Prostate gland (tissue), 2 donors: ENCODE measurements around the gene NEDD8. TPM values are rescaled to one million over a fixed set of nuclear protein-coding genes. Genes with fewer than 3 reads are reported as not detected.

ENCODE experiments used
- DNase-seq: peaks from one replicate; pipeline ENCODE4 v3.0.0-alpha.2; 2019; ENCODE audit warnings: low spot score
- H3K27ac ChIP-seq, 2 donors: fragments of 200-600 bp; sonication (generic); 2 replicates each; pipeline ENCODE4 v1.5.1; 2017 to 2019
- H3K27me3 ChIP-seq: fragments of 200-600 bp; sonication (generic); replicated peaks from 2 replicates; pipeline ENCODE4 v1.5.1; 2019; ENCODE audit not compliant: insufficient read depth
- H3K36me3 ChIP-seq, 2 donors: fragments of 200-600 bp; sonication (generic); 1 replicate in 1 of 2; 2 replicates in 1 of 2; pipeline versions ENCODE4 v1.5.1 to v1.8.1; 2017 to 2019
- H3K4me1 ChIP-seq: fragments of 200-600 bp; sonication (generic); replicated peaks from 2 replicates; pipeline ENCODE4 v1.5.1; 2019
- H3K4me3 ChIP-seq, 2 donors: fragments of 200-600 bp; sonication (generic); 2 replicates each; pipeline ENCODE4 v1.5.1; 2017 to 2019
- H3K9me3 ChIP-seq: fragments of 200-600 bp; sonication (generic); 2 replicates; pipeline ENCODE4 v1.5.1; 2017
- CTCF ChIP-seq, 4 experiments: fragments of 200-600 bp in 2 of 4; fragments of 450-650 bp in 2 of 4; sonication (generic) in 2 of 4; IDR thresholded peaks; 1 replicate in 3 of 4; 2 replicates in 1 of 4; pipeline ENCODE4 v1.5.1; 2016 to 2019; ENCODE audit warnings: antibody characterized with exemption in 4 of 4, mild to moderate bottlenecking in 2 of 4, moderate library complexity in 2 of 4
- POLR2A ChIP-seq: fragments of 450-650 bp; IDR thresholded peaks from one replicate; pipeline ENCODE4 v1.6.1; 2016; ENCODE audit warnings: antibody characterized with exemption, mild to moderate bottlenecking
- POLR2AphosphoS5 ChIP-seq: sonication (generic); formaldehyde crosslinking; IDR thresholded peaks from one replicate; pipeline ENCODE4 v1.6.1; 2017; ENCODE audit warnings: antibody characterized with exemption
- WGBS: methylation state at CpG from one replicate; pipeline ENCODE4 v1.1.5; 2018; 5-methylcytosine and 5-hydroxymethylcytosine counted together
- intact Hi-C: fragments of 100-400 bp; cut with DNase I; formaldehyde crosslinking; loops from one replicate; pipeline ENCODE4 v1.14.2; 2022
- total RNA-seq, 2 donors: library from RNA; depleted of rRNA; stranded (reverse); fragments of >200 nt; gene quantifications; one replicate each; pipeline ENCODE4 v1.1.0, GENCODE V29; 2016

The NEDD8 gene
- total RNA-seq, 2 donors from 2014 or later = 114 to 185 TPM

GRCh38 chr14:24234095-24235005 lies 2.2 kb upstream of the NEDD8 start:
- peaks cover 3 to 6% of the 10 kb centered on the region in 2 donors for H3K36me3 ChIP-seq
- TF ChIP-seq CTCF (IDR thresholded peaks at IDR 0.05) (no peak), POLR2A (no peak), POLR2AphosphoS5 (no peak)
- intact Hi-C loops = no loop called here
- 86% methylated on average over 3 of the region's 3 CpGs for WGBS
- peaks cover 7% of the 10 kb centered on the region for H3K4me1 ChIP-seq
- no peaks in the 10 kb centered on the region for H3K9me3 ChIP-seq
- DNase-seq = no peak
- H3K4me3 ChIP-seq = no peak overlapping the region
- no peak overlapping the region for H3K27ac ChIP-seq
- H3K27me3 ChIP-seq = no peaks in the 10 kb centered on the region

- Histone ChIP-seq H3K4me1 (peaks cover 7% of the 10 kb centered on the region), H3K9me3 (no peaks in the 10 kb centered on the region), H3K4me3 (peak overlapping the region; percentile 71 to 72), H3K27me3 (no peaks in the 10 kb centered on the region), H3K27ac (peak overlapping the region; percentile 83 to 88), H3K36me3 (peaks cover 3 to 6% of the 10 kb centered on the region in 2 donors)
- 58% methylated on average over 2 of the region's 2 CpGs for WGBS
- TF ChIP-seq POLR2A (no peak), CTCF (IDR thresholded peaks at IDR 0.05) (no peak), POLR2AphosphoS5 (no peak)
- DNase-seq = no peak
- intact Hi-C loops = no loop called here
These were observed 1.3 kb upstream of the NEDD8 start for GRCh38 chr14:24233538-24233866.

GRCh38 chr14:24232645-24233537 lies 724 bp upstream of the NEDD8 start, which contains the start of gene GMPR2:
Gene GMPR2, plus strand, starts transcription at chr14:24232929. Its CDS starts 325 bp downstream, at chr14:24233254.
- no peak for DNase-seq
- Histone ChIP-seq H3K4me1 (peaks cover 7% of the 10 kb centered on the region), H3K36me3 (peaks cover 3 to 6% of the 10 kb centered on the region in 2 donors), H3K27ac (peak within 1 kb of the TSS; percentile 83 to 88), H3K4me3 (peak within 1 kb of the TSS; percentile 71 to 72), H3K9me3 (no peaks in the 10 kb centered on the region), H3K27me3 (no peaks in the 10 kb centered on the region)
- intact Hi-C loops = no loop called here
- TF ChIP-seq POLR2A = peak; percentile 25
- peak; percentile 69 for TF ChIP-seq POLR2AphosphoS5
- peak in 1 of 4 experiments; percentile 3 for TF ChIP-seq CTCF (IDR thresholded peaks at IDR 0.05)
- WGBS = 3% methylated on average over 38 of the region's 38 CpGs

- intact Hi-C loops = loop anchor here (1.0 kb wide), 1 partner anchor 16 kb away; no protein-coding TSS in a partner anchor
- 11% methylated on average over 23 of the region's 23 CpGs for WGBS
- DNase-seq = no peak
- no peak for TF ChIP-seq POLR2A
- TF ChIP-seq POLR2AphosphoS5 = no peak
- TF ChIP-seq CTCF (IDR thresholded peaks at IDR 0.05) = no peak
- peaks cover 7% of the 10 kb centered on the region for H3K4me1 ChIP-seq
- H3K4me3 ChIP-seq = peak overlapping the region; percentile 71 to 72
- H3K36me3 ChIP-seq = peaks cover 0 to 6% of the 10 kb centered on the region in 2 donors
- no peaks in the 10 kb centered on the region for H3K9me3 ChIP-seq
- H3K27ac ChIP-seq = peak overlapping the region; percentile 83 to 88
- H3K27me3 ChIP-seq = no peaks in the 10 kb centered on the region
These were observed 675 bp downstream of the NEDD8 start for GRCh38 chr14:24231263-24232120.
